ENCODE measurements around the gene STAM2.
"Not testable (repeated sequence)": the region's sequence is repeated elsewhere in the genome, so short reads cannot be mapped to it uniquely, and the experiment has no call there.

Gene STAM2

GRCh38 chr2:152175368-152176112 is at the start of gene STAM2:
STAM2 (minus strand) TSS chr2:152175763; CDS start chr2:152175642, 121 bp downstream.
- DNase-seq: peak; percentile 93

DNA sequence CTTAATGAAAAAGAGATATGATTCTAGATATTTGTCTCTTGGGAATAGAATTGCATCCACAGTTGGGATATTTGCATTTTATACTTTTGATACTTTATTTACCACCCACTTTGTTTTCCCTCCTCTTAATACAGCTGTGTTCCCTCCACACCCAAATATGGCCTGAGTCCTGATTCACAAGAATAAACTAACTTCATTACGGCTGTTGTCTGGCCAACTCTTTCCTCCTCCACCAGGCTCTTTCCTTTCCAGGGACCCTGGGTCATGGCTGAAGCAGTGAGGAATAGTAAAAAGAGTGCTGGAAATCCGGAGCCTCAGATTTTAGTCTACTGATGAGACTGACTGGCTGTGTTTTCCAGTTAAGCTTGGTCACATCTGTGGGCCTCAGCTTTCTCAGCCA is 48.4 kb upstream of the STAM2 start:
- no peak for DNase-seq

DNA sequence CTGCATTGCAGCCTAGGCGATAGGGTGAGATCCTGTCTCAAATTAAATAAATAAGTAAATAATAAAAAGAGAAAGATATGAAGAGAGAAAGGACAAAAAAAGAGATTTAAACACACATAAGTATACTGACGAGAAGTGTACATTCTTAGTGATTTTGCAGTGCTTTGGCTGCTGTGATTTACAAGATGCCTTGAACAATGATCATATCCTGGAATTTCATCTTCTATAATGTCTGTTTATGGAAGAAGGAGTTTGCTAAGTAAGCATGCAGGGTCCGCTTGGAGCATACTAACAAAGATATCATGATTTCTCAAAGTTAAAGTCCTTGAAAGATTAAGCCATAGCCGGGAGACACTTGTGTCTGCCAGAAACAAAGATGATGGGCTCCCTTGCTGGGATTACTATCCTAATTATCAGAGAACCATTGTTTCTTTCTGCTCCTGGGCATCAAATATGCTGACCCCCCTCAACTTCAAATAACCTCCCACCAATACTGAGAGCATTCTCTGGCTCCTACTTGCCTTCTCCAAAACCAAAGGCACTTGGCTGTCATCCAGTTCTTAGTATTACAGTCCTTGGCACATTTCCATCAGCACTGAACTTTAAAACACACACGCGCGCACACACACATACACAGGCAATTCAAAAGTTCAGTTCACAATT is 47.5 kb upstream of the STAM2 start:
- no peak for DNase-seq

GRCh38 chr2:152221839-152222238 is 46.3 kb upstream of the STAM2 start:
- no peak for DNase-seq

- no peak for DNase-seq
Observed at GRCh38 chr2:152219077-152219828, 43.7 kb upstream of the STAM2 start.

GRCh38 chr2:152201466-152201830 is 25.9 kb upstream of the STAM2 start:
- DNase-seq: no peak

DNA sequence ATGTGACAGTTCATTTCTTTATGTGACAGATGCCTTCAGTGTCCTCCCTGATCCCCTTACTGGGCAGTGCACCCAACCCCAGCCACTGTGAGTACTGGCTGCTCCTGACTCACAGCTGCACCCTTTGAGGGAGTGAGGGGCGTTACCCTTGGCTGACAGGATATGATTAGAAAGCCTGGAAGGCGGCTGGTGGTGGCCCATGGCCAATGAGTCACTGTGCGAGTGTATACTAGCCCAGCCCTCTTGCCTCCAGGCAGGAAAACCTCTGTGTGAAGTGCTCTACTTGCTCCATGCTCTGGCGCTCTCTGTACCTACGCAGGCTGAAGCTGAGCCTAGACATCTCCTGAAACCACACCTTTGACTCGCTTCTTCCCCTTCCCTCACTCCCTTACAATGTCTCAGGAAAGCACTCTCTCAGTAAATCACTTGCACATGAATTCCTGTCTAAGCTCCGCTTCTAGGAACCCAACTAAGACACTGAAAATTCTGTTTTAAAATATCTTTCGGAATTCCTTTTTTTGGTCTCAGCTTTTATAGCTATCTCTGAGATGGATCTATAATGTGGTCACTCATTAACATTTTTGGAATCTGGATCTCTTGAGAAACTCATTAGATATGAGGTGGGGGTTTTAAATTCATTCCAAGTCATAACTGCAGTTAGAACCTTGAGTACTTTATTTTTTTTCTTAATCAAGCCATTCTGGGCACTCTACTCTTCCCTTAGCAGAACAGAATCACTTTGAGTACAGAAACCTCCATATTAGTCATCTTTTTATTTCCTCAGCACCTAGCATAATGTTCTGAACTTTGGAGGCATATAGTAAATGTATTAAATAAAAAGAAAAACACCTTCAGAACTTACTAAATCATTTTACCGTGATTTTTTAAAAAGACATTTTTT is 25.3 kb upstream of the STAM2 start:
- peak; percentile 53 for DNase-seq

DNA sequence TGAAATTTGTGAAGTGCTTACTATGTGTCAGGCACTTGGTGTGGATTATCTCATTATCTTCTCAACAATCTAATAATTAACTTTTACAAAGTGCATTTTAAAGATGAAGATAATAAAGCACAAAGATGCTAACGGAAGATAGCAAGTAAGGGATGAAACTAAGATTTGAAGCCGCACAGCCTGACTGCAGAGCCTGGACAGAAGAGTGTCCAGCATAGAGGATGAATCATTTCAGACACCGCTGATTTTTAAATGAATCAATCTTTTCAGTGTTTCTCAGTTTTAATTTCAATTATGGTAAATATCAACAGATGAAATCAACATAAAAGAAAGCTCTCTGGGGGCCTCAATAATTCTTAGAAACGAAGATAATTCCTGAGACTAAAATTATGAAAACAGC is 24.5 kb upstream of the STAM2 start:
- no peak for DNase-seq

GRCh38 chr2:152198499-152198898 is 22.9 kb upstream of the STAM2 start:
- no peak for DNase-seq

DNA sequence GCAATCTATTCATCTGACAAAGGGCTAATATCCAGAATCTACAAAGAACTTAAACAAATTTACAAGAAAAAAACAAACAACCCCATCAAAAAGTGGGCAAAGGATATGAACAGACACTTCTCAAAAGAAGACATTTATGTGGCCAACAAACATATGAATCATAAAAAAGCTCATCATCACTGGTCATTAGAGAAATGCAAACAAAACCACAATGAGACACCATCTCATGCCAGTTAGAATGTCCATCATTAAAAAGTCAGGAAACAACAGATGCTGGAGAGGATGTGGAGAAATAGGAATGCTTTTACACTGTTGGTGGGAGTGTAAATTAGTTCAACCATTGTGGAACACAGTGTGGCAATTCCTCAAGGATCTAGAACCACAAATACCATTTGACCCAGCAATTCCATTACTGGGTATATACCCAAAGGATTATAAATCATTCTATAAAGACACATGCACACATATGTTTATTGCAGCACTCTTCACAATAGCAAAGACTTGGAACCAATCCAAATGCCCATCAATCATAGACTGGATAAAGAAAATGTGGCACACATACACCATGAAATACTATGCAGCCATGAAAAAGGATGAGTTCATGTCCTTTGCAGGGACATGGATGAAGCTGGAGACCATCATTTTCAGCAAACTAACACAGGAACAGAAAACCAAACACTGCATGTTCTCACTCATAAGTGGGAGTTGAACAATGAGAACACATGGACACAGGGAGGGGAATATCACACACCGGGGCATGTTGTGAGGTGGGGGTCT is 22.1 kb upstream of the STAM2 start:
- DNase-seq: not testable (repeated sequence)

- no peak for DNase-seq
Observed at GRCh38 chr2:152189622-152190495, 14.3 kb upstream of the STAM2 start.

- DNase-seq: not testable (repeated sequence)
Observed at GRCh38 chr2:152186808-152187207, 11.2 kb upstream of the STAM2 start.

- DNase-seq: no peak
Observed at GRCh38 chr2:152186262-152186661, 10.7 kb upstream of the STAM2 start.

DNA sequence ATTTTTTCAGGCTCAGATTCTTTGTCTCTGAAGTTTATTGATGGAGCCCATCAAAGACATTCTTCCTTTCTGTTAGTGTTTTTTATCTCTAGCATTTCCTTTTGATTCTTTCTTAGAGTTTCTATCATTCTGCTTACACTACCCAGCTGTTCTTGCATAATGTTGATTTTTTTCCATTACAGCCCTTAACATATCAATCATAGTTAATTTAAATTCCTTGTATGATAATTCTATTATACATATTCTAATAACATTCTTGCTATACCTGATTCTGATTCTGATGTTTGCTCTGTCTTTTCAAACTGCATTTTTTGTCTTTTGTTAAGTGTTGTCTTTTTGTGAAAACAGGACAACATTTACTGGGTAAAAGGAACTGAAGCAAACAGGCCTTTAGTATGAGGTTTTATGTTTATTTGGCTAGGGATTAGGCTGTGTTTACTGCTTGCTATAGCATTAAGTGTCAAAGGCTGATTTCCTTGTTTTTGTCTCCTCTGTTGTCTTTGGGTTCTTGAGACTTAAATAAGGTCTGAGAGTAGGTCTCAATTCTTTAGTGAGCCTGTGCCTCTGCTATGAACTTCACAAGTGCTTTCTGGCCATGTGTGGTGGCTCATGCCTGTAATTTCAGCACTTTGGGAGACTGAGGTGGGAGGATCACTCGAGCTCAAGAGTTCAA is 8.0 kb upstream of the STAM2 start:
- DNase-seq: no peak

- DNase-seq: not testable (repeated sequence)
Observed at GRCh38 chr2:152177667-152178066, 2.1 kb upstream of the STAM2 start.

- no peak for DNase-seq
Observed at GRCh38 chr2:152176113-152176714, 651 bp upstream of the STAM2 start.

GRCh38 chr2:152175012-152175367 is 573 bp downstream of the STAM2 start:
- DNase-seq: no peak

DNA sequence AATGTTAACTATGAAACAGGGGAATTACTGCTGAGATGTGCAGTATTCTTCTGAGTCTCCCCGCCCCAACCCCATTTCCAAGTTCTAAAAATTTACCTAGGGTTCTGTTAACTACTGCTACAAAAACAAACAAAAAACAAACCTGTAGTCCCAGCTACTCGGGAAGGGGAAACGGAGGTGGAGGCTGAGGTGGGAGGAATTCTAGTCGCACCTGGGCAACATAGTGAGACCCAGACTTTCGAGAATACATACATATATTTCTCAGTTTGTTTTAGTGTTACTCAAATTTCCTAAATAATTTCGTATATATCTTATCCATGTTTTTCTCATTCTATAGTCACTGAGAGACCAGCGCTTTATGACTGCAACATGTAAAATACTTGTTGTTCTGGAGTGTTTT is 989 bp downstream of the STAM2 start:
- no peak for DNase-seq

- no peak for DNase-seq
Observed at GRCh38 chr2:152173831-152174230, 1.7 kb downstream of the STAM2 start.

DNA sequence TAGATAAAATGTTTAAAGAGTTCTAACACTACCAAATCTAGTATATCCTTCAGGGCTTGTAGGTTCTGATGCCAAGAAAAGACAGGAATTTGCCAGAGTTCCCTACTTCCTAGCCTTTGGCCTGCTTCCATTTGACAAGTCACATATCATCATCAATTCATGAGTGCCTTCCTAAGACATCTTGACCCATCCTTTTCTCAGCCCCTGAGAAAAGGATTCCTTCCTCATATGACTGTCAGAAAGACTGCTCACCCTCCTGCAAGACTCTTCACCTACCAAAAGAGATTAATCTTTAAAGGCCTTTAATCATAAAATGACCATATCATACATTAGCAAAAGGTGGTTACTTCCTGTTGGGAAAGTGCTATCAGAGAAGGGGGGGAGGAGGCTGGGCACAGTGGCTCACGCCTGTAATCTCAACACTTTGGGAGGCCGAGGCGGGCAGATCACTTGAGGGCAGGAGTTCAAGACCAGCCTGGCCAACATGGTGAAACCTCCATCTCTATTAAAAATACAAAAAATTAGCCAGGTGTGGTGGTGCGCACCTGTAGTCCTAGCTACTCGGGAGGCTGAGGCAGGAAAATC is 3.3 kb downstream of the STAM2 start:
- DNase-seq: not testable (repeated sequence)
